Esophagus muscularis mucosa (tissue), 3 donors: Measurements from ENCODE around the gene TBC1D21.

Source experiments
- POLR2A ChIP-seq: fragments of 450-650 bp; IDR thresholded peaks from one replicate; pipeline ENCODE4 v1.6.1; 2017; ENCODE audit warnings: antibody characterized with exemption, moderate library complexity, mild to moderate bottlenecking, low read depth
- TF ChIP-seq, protein P1 (sequence below), 3 experiments: fragments of 200-600 bp in 2 of 3; fragments of 450-650 bp in 1 of 3; sonication (generic) in 2 of 3; IDR thresholded peaks; one replicate each; pipeline ENCODE4 v1.5.1; 2017 to 2019; ENCODE audit warnings: antibody characterized with exemption in 3 of 3, mild to moderate bottlenecking in 2 of 3, moderate library complexity in 1 of 3

DNA sequence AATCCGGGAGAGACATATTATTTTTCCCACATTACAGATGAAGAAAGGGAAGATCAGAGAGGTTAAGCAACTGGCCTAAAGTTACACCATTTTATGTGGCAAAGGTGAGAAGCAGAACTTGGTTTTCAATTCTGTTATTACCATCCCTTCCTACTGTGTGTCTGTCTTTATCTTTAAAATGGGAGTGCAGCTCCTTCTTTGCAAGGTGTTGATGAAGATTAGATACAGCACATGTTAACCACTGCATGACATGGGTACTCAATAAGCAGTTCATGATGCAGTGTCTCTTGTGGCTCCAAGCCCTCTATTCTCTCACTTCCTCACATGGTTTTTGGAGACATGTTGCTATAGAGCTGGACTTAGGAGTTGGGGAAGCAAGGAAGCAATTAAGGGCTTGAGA, 23.1 kb upstream of the TBC1D21 start:
- TF ChIP-seq, protein P1, sequence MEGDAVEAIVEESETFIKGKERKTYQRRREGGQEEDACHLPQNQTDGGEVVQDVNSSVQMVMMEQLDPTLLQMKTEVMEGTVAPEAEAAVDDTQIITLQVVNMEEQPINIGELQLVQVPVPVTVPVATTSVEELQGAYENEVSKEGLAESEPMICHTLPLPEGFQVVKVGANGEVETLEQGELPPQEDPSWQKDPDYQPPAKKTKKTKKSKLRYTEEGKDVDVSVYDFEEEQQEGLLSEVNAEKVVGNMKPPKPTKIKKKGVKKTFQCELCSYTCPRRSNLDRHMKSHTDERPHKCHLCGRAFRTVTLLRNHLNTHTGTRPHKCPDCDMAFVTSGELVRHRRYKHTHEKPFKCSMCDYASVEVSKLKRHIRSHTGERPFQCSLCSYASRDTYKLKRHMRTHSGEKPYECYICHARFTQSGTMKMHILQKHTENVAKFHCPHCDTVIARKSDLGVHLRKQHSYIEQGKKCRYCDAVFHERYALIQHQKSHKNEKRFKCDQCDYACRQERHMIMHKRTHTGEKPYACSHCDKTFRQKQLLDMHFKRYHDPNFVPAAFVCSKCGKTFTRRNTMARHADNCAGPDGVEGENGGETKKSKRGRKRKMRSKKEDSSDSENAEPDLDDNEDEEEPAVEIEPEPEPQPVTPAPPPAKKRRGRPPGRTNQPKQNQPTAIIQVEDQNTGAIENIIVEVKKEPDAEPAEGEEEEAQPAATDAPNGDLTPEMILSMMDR (IDR thresholded peaks at IDR 0.05): no peak
- no peak for TF ChIP-seq POLR2A
